Kidney (tissue), 14 donors: ENCODE measurements around the gene REXO4. TPM values are rescaled to one million over a fixed set of nuclear protein-coding genes. Genes with fewer than 3 reads are reported as not detected.
"Not testable (repeated sequence)": the region's sequence is repeated elsewhere in the genome, so short reads cannot be mapped to it uniquely, and the experiment has no call there.

Experiments used
- DNase-seq, 5 donors: peaks; one replicate each; pipeline ENCODE4 v3.0.0-alpha.2; 2013 to 2020
- FAIRE-seq: peaks from 2 replicates; lab custom pipeline; 2012; peaks lifted over from hg19 to GRCh38; lab: Jason Lieb, UNC
- H3K27ac ChIP-seq, 2 donors: one replicate each; pipeline ENCODE4 v1.7.0; 2013; ENCODE audit warnings: low read depth in 2 of 2, low read length in 2 of 2, inconsistent platforms in 1 of 2
- H3K27me3 ChIP-seq: one replicate; pipeline ENCODE4 v1.7.1; 2013; ENCODE audit warnings: low read length, inconsistent platforms; ENCODE audit not compliant: control insufficient read depth, insufficient read depth
- H3K36me3 ChIP-seq, 3 donors: one replicate each; pipeline versions ENCODE4 v1.7.0 to v1.7.1; 2013; ENCODE audit warnings: low read length in 3 of 3, control low read depth in 1 of 3, inconsistent platforms in 1 of 3; ENCODE audit not compliant: insufficient read depth in 3 of 3, control insufficient read depth in 2 of 3
- H3K4me1 ChIP-seq, 3 donors: one replicate each; pipeline versions ENCODE4 v1.7.0 to v1.7.1; 2013; ENCODE audit warnings: low read length in 3 of 3, inconsistent platforms in 1 of 3, low read depth in 1 of 3; ENCODE audit not compliant: control insufficient read depth in 2 of 3, insufficient read depth in 2 of 3
- H3K4me3 ChIP-seq, 3 donors: one replicate each; pipeline versions ENCODE4 v1.7.0 to v1.8.1; 2013; ENCODE audit warnings: low read length in 3 of 3, control low read depth in 1 of 3, inconsistent platforms in 1 of 3
- H3K9ac ChIP-seq, 3 donors: one replicate each; pipeline versions ENCODE4 v1.7.0 to v1.7.1; 2013; ENCODE audit warnings: low read length in 3 of 3, control low read depth in 1 of 3, inconsistent platforms in 1 of 3
- H3K9me3 ChIP-seq, 3 donors: one replicate each; pipeline versions ENCODE4 v1.7.0 to v1.7.1; 2013; ENCODE audit warnings: low read length in 3 of 3, control low read depth in 1 of 3, inconsistent platforms in 1 of 3; ENCODE audit not compliant: control insufficient read depth in 2 of 3, insufficient read depth in 1 of 3
- CTCF ChIP-seq: IDR thresholded peaks from 3 replicates; pipeline ENCODE4 v1.5.1; 2012; ENCODE audit warnings: mild to moderate bottlenecking, moderate library complexity, borderline replicate concordance; ENCODE audit not compliant: insufficient read depth; ENCODE audit errors: extremely low read depth
- intact Hi-C: fragments of 100-400 bp; cut with DNase I; formaldehyde crosslinking; loops from one replicate; pipeline ENCODE4 v1.11.1; 2022
- polyA plus RNA-seq: library from polyadenylated mRNA; stranded (reverse); fragments of 350-450 nt; fragmentation: Illumina TruSeq; extraction: RNeasy Lipid Tissue Mini Kit (QIAGEN cat#74804); gene quantifications from one replicate; pipeline ENCODE4 v1.2.3, GENCODE V29; 2014; ENCODE audit warnings: low read depth, low replicate concordance; ENCODE audit not compliant: insufficient read depth
- total RNA-seq: library from RNA; stranded (reverse); fragmentation: NEBNext Ultra II Directional; extraction: Animal tissue kit (Norgen Biotek cat#: 25700); gene quantifications from one replicate; pipeline ENCODE4 v1.2.1, GENCODE V29; 2021
- donor health status: control.
- donor health status: control.
- donor health status: control.
- donor health status: control.
- donor health status: control.
- donor health status: DM: yes; HTN: yes; CAD: no.
- donor health status: Normal renal cell carcinoma (clear cell type).

The REXO4 gene
- total and polyA plus RNA-seq, 2 donors from 2014 or later = 17.5 to 18.6 TPM

GRCh38 chr9:133394687-133395271 lies 23.0 kb downstream of the REXO4 start:
- Histone ChIP-seq H3K36me3 (no peaks in the 10 kb centered on the region), H3K4me3 (no peak overlapping the region), H3K9me3 (no peaks in the 10 kb centered on the region), H3K27me3 (no peaks in the 10 kb centered on the region), H3K4me1 (no peaks in the 10 kb centered on the region), H3K27ac (no peak overlapping the region), H3K9ac (no peak overlapping the region)
- DNase-seq (no peak), FAIRE-seq (no peak)
- intact Hi-C loops = no loop called here
- TF ChIP-seq CTCF = no peak

- H3K4me1 ChIP-seq = no peaks in the 10 kb centered on the region
- no peak overlapping the region for H3K9ac ChIP-seq
- no peak overlapping the region for H3K27ac ChIP-seq
- H3K4me3 ChIP-seq = no peak overlapping the region
- no peak for TF ChIP-seq CTCF
- H3K9me3 ChIP-seq = no peaks in the 10 kb centered on the region
- FAIRE-seq (no peak), DNase-seq (no peak)
- H3K36me3 ChIP-seq = no peaks in the 10 kb centered on the region
- intact Hi-C loops = no loop called here
- no peaks in the 10 kb centered on the region for H3K27me3 ChIP-seq
Measured at GRCh38 chr9:133393399-133393798, 24.4 kb downstream of the REXO4 start.

- H3K27me3 ChIP-seq, H3K9ac ChIP-seq, intact Hi-C loops, H3K27ac ChIP-seq, H3K36me3 ChIP-seq, H3K9me3 ChIP-seq, H3K4me3 ChIP-seq, DNase-seq, H3K4me1 ChIP-seq, FAIRE-seq: not testable (repeated sequence)
Measured at GRCh38 chr9:133392308-133392707, 25.5 kb downstream of the REXO4 start.

- FAIRE-seq, H3K4me3 ChIP-seq, H3K27ac ChIP-seq, H3K9me3 ChIP-seq, H3K4me1 ChIP-seq, intact Hi-C loops, H3K27me3 ChIP-seq, DNase-seq, H3K9ac ChIP-seq, H3K36me3 ChIP-seq: not testable (repeated sequence)
Measured at GRCh38 chr9:133391449-133391848, 26.4 kb downstream of the REXO4 start.
